ENCODE measurements around the gene FBXW4. TPM values are rescaled to one million over a fixed set of nuclear protein-coding genes. Genes with fewer than 3 reads are reported as not detected.

FBXW4 gene
- total RNA-seq, 4 donors from 2014 or later, result 45.1 to 94.7 (median 64.3) TPM

DNA sequence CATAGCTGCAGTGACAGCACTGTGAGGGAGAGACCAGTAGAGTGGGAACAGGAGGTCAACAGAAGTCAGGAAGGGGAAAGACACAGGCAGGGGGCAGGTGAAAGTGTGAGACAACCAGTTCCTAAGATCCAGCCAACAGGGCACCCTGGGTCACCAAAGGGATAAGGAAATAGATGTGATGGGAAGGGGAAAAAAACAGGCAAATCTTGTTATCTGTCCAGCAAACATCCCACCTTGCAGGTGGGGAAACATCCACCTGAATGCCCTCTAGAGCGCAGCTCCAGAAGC, 64.4 kb downstream of the FBXW4 start:
- no peak overlapping the region for H3K27ac ChIP-seq
- no peak for TF ChIP-seq POLR2A (IDR thresholded peaks at IDR 0.05)
- TF ChIP-seq, protein P1, sequence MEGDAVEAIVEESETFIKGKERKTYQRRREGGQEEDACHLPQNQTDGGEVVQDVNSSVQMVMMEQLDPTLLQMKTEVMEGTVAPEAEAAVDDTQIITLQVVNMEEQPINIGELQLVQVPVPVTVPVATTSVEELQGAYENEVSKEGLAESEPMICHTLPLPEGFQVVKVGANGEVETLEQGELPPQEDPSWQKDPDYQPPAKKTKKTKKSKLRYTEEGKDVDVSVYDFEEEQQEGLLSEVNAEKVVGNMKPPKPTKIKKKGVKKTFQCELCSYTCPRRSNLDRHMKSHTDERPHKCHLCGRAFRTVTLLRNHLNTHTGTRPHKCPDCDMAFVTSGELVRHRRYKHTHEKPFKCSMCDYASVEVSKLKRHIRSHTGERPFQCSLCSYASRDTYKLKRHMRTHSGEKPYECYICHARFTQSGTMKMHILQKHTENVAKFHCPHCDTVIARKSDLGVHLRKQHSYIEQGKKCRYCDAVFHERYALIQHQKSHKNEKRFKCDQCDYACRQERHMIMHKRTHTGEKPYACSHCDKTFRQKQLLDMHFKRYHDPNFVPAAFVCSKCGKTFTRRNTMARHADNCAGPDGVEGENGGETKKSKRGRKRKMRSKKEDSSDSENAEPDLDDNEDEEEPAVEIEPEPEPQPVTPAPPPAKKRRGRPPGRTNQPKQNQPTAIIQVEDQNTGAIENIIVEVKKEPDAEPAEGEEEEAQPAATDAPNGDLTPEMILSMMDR (IDR thresholded peaks at IDR 0.05), result no peak
- H3K4me1 ChIP-seq, result no peaks in the 10 kb centered on the region
- H3K36me3 ChIP-seq, result no peaks in the 10 kb centered on the region
- no peaks in the 10 kb centered on the region for H3K9me3 ChIP-seq
- H3K4me3 ChIP-seq, result no peak overlapping the region
- intact Hi-C loops (cut with DNase I; ENCODE audit: low total_unique reads), result no loop called here
- DNase-seq, result no peak
- no peaks in the 10 kb centered on the region for H3K27me3 ChIP-seq

DNA sequence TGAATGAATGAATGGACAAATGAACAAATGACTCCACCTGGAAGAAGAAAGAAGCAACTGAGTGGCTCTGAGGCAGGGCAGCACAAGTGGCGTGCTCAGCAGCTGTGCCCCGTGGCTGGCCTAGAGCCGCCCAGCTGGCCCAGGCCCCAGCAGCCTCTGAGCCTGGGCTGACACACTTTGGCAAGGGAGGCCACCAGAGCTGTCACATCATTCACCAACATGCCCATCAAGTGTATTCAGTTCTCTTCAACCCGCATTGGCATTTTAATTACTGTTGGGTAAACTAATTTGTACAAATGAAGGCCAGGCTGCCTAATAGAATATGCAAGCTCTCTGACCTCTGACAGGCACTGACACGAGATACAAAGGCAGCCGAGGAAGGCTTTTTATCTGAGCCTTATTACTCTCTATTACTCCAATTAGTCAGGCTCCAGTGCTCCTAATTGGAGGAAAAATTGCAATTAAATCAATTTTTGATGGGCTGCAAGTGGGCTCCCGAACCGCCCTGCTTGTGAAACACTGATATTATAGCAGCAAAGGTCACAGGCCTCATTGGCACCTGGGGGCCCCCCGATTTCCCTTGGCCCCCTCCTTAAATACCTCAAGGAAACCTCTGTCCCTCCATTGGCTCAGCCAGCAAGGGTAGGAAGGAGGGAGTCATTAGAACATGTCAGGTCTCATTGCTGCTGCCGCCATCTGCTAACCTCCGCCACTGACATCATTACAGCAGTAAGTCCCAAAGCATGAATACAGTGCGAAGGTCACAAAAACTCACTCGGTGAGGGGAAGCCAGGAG, 64.9 kb downstream of the FBXW4 start:
- H3K36me3 ChIP-seq, result no peaks in the 10 kb centered on the region
- intact Hi-C loops (cut with DNase I; ENCODE audit: low total_unique reads), result no loop called here

DNA sequence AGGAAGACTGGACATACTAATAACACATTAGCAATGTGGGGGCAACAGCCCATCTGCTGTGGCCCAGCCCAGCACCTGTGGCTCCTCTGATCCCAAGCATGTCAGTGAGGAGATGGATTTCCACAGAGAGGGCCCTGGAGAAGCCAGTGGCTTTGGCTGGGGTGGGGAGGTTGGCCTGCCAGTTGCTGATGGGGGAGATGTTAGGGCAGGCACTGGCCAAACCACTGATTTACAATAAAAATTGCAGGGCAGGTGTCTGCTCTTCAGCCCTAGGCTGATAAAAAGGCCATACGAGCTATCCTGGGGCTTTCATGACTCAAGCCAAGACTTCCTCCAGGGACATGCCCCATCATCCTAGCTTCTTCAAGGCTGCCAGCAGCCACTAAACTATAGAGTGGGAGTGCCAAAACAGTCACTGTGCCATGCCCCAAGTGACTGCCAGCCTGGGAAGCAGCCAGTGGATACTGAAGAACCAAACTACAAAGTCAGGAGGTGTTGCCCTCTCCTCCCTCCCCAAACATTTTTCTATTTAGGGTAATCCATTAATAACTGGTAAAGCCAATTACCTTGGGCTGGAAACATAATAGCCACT, 69.1 kb downstream of the FBXW4 start:
- Histone ChIP-seq H3K4me3 (no peak overlapping the region), H3K27me3 (no peaks in the 10 kb centered on the region), H3K9me3 (no peaks in the 10 kb centered on the region), H3K4me1 (no peaks in the 10 kb centered on the region), H3K36me3 (no peaks in the 10 kb centered on the region), H3K27ac (no peak overlapping the region)
- TF ChIP-seq POLR2A (IDR thresholded peaks at IDR 0.05), result no peak
- TF ChIP-seq, protein P1 (IDR thresholded peaks at IDR 0.05), result no peak
- DNase-seq, result no peak
- intact Hi-C loops (cut with DNase I; ENCODE audit: low total_unique reads), result no loop called here

More for the DNA sequence above, 64.9 kb downstream of the FBXW4 start:
- Histone ChIP-seq H3K27me3 (no peaks in the 10 kb centered on the region), H3K4me1 (no peaks in the 10 kb centered on the region), H3K9me3 (no peaks in the 10 kb centered on the region), H3K27ac (no peak overlapping the region), H3K4me3 (no peak overlapping the region)
- DNase-seq, result no peak
- no peak for TF ChIP-seq POLR2A (IDR thresholded peaks at IDR 0.05)
- TF ChIP-seq, protein P1 (IDR thresholded peaks at IDR 0.05), result no peak

DNA sequence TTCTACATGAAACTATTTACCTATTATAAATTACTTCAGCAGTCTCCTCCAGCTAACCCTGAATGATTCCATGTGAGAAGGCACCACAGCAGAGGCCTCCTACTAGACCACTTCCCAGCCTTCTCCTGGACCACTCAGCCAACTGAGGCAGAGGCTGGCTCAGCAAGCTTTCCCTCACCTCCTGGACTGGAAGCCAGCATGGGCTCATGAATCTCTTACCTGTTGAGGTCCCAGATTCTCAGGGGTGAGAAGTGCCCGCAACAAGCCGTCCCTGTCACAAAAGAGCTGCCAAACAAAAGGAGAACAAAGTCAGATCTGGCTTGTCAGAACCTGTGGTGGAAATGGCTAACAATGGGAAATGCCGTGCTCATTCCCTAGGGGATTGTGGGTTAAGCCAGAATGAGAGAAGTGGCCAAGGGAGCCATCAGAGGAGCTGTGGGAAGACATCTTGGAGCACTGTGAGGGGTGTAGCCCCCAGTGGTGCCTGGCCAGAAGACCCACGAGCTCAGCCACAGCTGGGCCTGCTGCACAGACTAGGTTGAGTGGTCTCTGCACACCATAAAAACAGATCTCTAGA, 70.4 kb downstream of the FBXW4 start:
- no peaks in the 10 kb centered on the region for H3K36me3 ChIP-seq
- DNase-seq, result no peak
- intact Hi-C loops (cut with DNase I; ENCODE audit: low total_unique reads), result no loop called here

More for the DNA sequence above, 70.4 kb downstream of the FBXW4 start:
- Histone ChIP-seq H3K9me3 (no peaks in the 10 kb centered on the region), H3K27ac (no peak overlapping the region), H3K4me1 (no peaks in the 10 kb centered on the region), H3K27me3 (no peaks in the 10 kb centered on the region), H3K4me3 (no peak overlapping the region)
- TF ChIP-seq POLR2A (IDR thresholded peaks at IDR 0.05), result no peak
- TF ChIP-seq, protein P1 (IDR thresholded peaks at IDR 0.05), result no peak

Measured in uterus (tissue), 4 donors.